AG09309 (cell line): Measurements from ENCODE around the gene MED26.
"Not testable (repeated sequence)": the region's sequence is repeated elsewhere in the genome, so short reads cannot be mapped to it uniquely, and the experiment has no call there.

Experiments used
- DNase-seq: peaks from one replicate; pipeline ENCODE4 v3.0.0-alpha.2; 2010; ENCODE audit warnings: low read depth
- H3K4me3 ChIP-seq: 2 replicates; pipeline ENCODE4 v1.5.1; 2011; ENCODE audit warnings: mild to moderate bottlenecking, low read depth, low read length, moderate library complexity; ENCODE audit not compliant: control insufficient read depth
- CTCF ChIP-seq: IDR thresholded peaks from 2 replicates; pipeline ENCODE4 v1.5.1; 2011; ENCODE audit warnings: mild to moderate bottlenecking, low read depth, low read length, inconsistent platforms; ENCODE audit not compliant: insufficient read depth, control insufficient read depth; ENCODE audit errors: missing control alignments

The MED26 gene

DNA sequence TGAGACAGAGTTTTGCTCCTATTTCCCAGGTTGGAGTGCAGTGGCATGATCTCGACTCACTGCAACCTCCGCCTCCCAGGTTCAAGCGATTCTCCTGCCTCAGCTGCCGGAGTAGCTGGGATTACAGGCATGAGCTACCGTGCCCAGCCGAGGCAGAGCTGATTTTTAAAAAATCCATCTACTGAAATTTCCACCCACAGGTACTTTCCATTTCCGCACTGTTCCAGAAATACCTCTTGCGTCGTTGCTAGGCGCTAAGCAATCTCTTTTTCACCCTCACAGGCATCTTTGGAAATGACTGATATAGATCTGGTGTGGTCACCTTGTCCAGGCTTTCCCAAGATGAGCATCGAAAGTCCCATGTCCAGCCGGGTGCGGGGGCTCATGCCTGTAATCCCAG lies 42.3 kb upstream of the MED26 start:
- DNase-seq = no peak
- no peak overlapping the region for H3K4me3 ChIP-seq
- TF ChIP-seq CTCF = no peak

GRCh38 chr19:16668702-16669101 lies 40.7 kb upstream of the MED26 start:
- DNase-seq, H3K4me3 ChIP-seq: not testable (repeated sequence)

DNA sequence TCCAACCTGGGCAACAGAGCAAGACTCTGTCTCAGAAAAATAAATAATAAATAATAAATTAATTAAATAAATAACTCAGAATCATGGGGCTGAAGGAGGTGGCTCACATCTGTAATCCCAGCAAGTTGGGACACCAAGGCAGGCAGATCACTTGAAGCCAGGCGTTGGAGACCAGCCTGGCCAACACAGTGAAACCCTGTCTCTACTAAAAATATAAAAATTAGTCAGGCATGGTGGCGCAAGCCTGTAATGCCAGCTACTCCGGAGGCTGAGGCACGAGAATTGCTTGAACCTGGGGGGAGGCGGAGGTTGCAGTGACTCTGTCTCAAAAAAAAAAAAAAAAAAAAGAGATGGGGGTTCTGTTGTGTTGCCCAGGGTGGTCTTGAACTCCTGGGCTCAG lies 40.2 kb upstream of the MED26 start:
- DNase-seq = no peak
- TF ChIP-seq CTCF = no peak

GRCh38 chr19:16661480-16662034 lies 33.6 kb upstream of the MED26 start:
- no peak for TF ChIP-seq CTCF
- DNase-seq = no peak
- H3K4me3 ChIP-seq = peak overlapping the region; percentile 70

More for the DNA sequence above, 40.2 kb upstream of the MED26 start:
- no peak overlapping the region for H3K4me3 ChIP-seq

GRCh38 chr19:16660763-16661479 lies 32.9 kb upstream of the MED26 start, which contains the start of gene TMEM38A:
Gene TMEM38A, plus strand, starts transcription at chr19:16661139. Its CDS starts 79 bp downstream, at chr19:16661218.
- TF ChIP-seq CTCF = no peak
- DNase-seq = no peak

DNA sequence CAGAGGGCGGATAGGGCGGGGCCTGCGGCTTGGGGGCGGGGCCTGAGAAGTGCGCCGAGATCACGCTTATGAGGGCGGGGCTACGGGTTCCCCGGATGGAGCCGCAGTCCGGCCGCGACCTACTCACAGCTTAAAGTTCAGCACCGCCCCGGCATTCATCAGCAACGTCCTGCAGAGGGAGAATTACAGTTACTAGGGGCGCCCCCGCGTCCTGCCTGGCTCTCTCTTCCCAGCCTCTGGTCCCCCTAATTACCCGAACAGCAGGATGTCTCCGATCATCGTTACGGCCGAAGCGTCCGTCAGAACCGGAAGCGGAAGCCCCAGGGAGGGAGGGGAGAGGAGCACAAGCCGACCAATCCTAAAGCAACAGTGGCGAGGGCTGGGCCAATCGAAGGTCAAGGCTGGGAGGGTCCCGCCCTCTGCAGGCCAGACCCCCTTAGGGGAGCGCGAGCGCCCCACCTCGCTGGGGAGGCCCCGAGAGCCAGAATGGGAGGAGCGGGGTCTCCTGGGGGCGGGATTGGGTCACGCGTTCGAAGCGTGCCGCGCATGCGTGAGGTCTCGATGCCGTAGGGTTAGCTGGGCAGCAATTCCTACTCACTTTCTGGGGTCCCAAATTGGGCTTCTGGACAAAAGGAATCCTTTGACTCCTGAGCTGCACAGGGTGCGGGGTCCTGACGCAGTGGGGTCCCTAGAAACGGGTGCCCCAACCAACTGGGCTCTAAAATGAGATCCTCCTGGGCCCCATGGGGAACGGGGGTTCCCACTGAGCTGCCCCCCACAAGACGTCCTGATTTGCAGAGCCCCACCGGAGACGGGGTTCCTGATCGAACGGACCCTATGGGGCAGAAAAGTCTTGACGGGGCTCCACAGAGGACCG lies 32.1 kb upstream of the MED26 start, which contains the start of gene SMIM7:
Gene SMIM7, minus strand, starts transcription at position 313 of the 877 bp plus-strand sequence. Its CDS starts 34 bp downstream, at position 279.
- TF ChIP-seq CTCF = no peak
- peak within 1 kb of the TSS; percentile 70 for H3K4me3 ChIP-seq
- DNase-seq = peak; percentile 93

More at GRCh38 chr19:16660763-16661479, 32.9 kb upstream of the MED26 start, which contains the start of gene TMEM38A:
- peak within 1 kb of the TSS; percentile 70 for H3K4me3 ChIP-seq
